Ishikawa (cell line): ENCODE measurements around the gene COL23A1.

ENCODE experiments used
- CEBPB ChIP-seq: IDR thresholded peaks from 2 replicates; pipeline ENCODE4 v1.6.1; 2012
- CREB1 ChIP-seq: IDR thresholded peaks from 2 replicates; pipeline ENCODE4 v1.6.1; 2012; ENCODE audit warnings: low read depth
- EP300 ChIP-seq: IDR thresholded peaks from 2 replicates; pipeline ENCODE4 v1.6.1; 2012; ENCODE audit warnings: borderline replicate concordance
- FOXM1 ChIP-seq: IDR thresholded peaks from 2 replicates; pipeline ENCODE4 v1.6.1; 2012; ENCODE audit warnings: low read depth, borderline replicate concordance
- MAX ChIP-seq: IDR thresholded peaks from 2 replicates; pipeline ENCODE4 v1.6.1; 2012
- NFIC ChIP-seq: IDR thresholded peaks from 2 replicates; pipeline ENCODE4 v1.6.1; 2012
- RAD21 ChIP-seq: IDR thresholded peaks from 2 replicates; pipeline ENCODE4 v1.6.1; 2012; ENCODE audit warnings: low read depth
- TAF1 ChIP-seq: IDR thresholded peaks from 2 replicates; pipeline ENCODE4 v1.6.1; 2012; ENCODE audit warnings: low read depth, mild to moderate bottlenecking
- TCF12 ChIP-seq: IDR thresholded peaks from 2 replicates; pipeline ENCODE4 v1.6.1; 2012; ENCODE audit warnings: low read depth
- YY1 ChIP-seq: IDR thresholded peaks from 2 replicates; pipeline ENCODE4 v1.6.1; 2012; ENCODE audit warnings: low read depth

- TF ChIP-seq MAX = no peak
- TF ChIP-seq EP300 = no peak
- TF ChIP-seq CEBPB = no peak
- TF ChIP-seq NFIC = no peak
- no peak for TF ChIP-seq CREB1
- TF ChIP-seq YY1 = no peak
- TF ChIP-seq FOXM1 = no peak
- no peak for TF ChIP-seq RAD21
- TF ChIP-seq TCF12 = no peak
- TF ChIP-seq TAF1 = no peak
Measured at GRCh38 chr5:178327446-178327845, 262.7 kb downstream of the COL23A1 start.
